Measurements from ENCODE around the gene PTPRN2.
"Not testable (repeated sequence)": the region's sequence is repeated elsewhere in the genome, so short reads cannot be mapped to it uniquely, and the experiment has no call there.

The PTPRN2 gene

GRCh38 chr7:157938211-157938610 lies 649.4 kb downstream of the PTPRN2 start:
- no peak for DNase-seq

DNA sequence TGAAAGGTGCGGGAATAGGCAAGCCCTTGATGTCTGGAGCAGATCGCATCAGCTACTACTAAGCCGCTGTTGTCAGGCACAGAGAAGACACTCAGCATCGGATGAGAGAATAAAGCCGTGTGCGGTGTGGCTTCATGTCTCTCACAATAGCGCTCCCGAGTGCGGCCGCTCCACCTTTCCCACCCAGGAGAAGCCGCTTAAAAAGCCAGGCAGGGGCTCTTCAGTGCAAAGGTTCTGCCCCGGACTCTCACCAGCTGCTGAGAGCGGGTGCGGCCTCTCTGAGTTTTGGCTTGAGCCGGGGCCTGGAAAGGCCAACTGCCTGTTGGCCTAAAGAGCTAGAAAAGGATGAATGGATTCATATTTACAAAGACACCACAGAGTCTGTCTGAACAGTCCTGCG lies 650.2 kb downstream of the PTPRN2 start:
- no peak for DNase-seq

DNA sequence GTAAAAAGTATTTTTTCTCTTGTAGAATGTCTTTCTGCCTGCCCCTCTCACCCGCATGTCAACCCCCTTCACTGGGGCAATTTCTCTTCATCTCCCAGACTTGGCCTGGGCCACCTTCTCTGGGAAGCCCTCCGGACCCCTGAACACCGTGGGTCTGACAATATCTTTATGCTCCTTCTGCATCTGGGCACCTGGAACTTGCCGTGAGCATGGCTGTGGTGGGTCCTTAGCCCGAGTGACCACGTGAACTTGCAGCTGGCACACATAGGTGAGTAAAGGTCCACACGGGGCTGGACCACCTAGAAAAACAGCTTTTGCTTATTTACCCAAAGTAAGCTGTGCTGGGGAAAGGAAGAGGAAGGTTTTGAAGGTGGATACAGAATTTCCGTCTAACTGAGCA lies 650.6 kb downstream of the PTPRN2 start:
- no peak for DNase-seq

DNA sequence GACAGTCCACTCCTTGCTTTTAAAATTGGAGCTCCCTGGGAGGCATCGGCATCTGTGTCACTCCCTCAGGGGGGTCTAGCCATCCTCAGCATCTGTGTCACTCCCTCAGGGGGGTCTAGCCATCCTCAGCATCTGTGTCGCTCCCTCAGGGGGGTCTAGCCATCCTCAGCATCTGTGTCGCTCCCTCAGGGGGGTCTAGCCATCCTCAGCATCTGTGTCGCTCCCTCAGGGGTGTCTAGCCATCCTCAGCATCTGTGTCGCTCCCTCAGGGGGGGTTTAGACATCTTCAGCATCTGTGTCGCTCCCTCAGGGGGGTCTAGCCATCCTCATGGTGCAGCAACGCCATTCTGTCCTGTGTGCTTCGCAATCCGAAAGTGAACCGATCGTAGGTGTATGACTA lies 651.9 kb downstream of the PTPRN2 start:
- not testable (repeated sequence) for DNase-seq

DNA sequence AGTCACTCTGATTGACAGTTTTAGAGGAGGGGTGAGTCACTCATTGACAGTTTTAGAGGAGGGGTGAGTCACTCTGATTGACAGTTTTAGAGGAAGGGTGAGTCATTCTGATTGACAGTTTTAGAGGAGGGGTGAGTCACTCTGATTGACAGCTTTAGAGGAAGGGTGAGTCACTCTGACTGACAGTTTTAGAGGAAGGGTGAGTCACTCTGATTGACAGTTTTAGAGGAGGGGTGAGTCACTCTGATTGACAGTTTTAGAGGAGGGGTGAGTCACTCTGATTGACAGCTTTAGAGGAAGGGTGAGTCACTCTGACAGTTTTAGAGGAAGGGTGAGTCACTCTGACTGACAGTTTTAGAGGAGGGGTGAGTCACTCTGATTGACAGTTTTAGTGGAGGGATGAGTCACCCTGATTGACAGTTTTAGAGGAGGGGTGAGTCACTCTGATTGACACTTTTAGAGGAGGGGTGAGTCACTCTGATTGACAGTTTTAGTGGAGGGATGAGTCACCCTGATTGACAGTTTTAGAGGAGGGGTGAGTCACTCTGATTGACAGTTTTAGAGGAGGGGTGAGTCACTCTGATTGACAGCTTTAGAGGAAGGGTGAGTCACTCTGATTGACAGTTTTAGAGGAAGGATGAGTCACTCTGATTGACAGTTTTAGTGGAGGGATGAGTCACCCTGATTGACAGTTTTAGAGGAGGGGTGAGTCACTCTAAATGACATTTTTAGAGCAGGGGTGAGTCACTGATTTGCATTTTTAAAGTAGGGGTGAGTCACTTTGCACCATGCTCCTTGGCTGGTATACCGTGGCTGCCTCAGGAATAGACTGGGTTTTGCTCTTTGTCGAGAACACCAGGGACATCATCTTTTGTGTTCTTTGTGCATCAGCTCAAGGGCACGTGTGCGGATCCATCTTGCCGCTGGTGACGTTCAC lies 654.1 kb downstream of the PTPRN2 start:
- not testable (repeated sequence) for DNase-seq

DNA sequence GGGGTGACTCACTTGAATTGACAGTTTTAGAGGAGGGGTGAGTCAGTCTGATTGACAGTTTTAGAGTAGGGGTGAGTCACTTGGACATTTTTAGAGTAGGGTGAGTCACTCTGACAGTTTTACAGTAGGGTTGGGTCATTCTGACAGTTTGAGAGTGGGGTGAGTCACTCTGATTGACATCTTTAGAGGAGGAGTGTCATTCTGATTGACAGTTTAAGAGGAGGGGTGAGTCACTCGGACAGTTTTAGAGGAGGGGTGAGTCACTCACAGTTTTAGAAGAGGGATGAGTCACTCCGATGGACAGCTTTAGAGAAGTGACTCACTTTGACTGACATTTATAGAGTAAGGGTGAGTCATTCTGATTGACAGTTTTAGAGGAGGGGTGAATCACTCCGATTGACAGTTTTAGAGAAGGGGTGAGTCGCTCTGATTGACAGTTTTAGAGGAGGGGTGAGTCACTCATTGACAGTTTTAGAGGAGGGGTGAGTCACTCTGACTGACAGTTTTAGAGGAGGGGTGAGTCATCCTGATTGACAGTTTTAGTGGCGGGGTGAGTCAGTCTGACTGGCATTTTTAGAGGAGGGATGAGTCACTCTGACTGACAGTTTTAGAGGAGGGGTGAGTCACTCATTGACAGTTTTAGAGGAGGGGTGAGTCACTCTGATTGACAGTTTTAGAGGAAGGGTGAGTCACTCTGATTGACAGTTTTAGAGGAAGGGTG lies 655.0 kb downstream of the PTPRN2 start:
- DNase-seq: no peak

GRCh38 chr7:157930926-157931466 lies 656.6 kb downstream of the PTPRN2 start:
- no peak for DNase-seq

DNA sequence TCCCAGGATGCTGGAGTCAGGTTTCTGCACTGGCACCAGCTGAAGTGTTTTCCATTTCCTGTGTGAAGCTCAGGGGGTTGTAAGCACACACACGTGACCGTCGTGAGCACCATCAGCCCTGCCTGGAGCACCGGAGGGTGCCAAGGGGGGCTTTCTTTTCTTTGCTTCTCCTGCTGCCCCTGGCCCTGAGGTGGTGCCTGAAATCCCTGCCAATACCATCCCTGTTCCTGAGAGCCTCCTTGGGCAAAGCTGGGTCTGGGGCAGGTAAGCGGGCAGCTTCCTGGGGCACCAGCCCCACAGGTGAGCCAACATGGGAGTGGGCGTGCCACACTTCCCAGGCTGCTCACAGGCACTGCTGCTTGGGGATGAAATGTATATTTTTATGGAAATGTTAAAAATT lies 657.2 kb downstream of the PTPRN2 start:
- DNase-seq: no peak

GRCh38 chr7:157929671-157930070 lies 658.0 kb downstream of the PTPRN2 start:
- no peak for DNase-seq

DNA sequence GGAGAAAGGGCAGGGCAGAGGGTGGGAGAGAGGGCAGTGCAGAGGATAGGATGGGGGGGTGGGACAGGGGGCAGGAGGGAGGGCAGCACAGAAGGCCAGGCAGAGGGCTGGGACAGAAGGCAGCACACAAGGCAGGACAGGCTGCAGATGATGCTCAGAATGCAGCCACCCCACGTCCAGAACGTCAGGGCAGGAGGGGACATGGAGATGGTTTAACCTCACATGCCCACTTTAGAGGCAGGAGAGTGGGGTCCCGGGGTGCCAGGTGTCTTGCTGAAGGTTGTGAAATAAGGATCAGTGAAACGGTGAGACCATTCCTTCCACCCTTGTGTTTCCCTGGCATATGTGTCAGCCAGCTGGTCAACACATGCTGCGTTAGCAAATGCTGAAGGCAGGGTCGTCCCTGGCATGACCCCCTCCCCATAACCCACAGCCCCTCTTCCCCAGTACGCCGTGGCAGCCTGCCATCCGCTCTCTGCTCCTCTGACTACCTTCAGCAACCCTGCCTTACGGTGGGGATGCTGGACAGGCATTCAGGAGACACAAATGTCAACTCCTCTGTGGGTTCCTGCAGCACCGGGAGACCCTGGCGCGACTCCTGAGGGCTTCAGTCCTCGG lies 658.7 kb downstream of the PTPRN2 start:
- DNase-seq: no peak

DNA sequence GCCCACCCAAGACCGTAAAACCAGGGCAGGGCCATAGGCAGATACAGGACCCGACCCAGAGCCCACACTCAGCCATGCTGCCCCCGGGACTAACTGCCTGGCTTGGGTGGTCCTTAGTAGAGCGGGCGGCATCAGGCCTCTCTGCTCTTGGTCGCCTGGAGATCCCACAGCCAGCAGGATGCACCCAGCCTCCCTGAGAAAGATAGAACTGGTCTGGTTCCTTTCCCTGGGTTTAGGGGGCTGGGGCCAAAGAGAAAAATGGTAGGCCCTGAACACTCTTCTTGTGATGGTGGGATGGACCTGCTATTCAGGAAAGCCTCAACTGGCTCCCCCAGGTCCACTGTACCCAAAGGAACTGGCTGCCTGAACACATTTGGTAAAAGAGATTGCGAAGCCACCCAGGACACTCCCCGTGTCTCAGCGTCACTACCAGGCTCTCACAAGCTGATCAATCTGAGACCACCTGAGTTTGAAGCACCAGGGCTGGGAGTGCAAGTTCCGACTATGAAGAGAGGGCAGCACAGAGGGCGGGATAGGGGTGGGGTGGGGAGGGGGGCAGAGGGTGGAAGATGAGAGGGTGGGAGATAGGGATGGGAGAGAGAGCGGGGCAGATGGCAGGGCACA lies 659.3 kb downstream of the PTPRN2 start:
- no peak for DNase-seq

- DNase-seq: no peak
These were observed 660.2 kb downstream of the PTPRN2 start for GRCh38 chr7:157927313-157927925.

- DNase-seq: no peak
These were observed 661.0 kb downstream of the PTPRN2 start for GRCh38 chr7:157926521-157927150.

GRCh38 chr7:157926107-157926506 lies 661.5 kb downstream of the PTPRN2 start:
- no peak for DNase-seq

DNA sequence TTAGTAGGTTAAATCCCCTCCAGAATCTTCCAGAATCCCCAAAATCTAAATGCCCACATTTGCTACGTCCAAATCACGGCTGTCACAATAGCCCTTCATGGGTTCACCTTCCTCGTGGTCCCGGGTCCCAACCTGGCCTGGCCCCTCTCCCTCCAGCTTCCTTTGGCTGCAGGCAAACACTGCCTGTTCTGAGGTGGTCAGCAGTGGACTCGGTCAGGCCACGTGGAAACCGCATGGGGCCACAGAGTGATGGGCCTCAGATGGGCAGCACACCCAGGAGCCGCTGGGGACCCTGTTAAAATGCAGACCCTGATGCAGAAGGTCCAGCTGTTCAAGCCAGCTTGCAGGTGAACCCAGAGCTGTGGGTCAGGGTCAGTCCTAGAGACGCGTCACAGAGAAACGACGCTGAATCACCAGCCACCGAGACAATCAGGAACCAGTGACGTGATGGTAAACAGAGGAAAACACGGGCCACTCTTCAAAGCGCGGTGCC lies 662.2 kb downstream of the PTPRN2 start:
- DNase-seq: no peak

GRCh38 chr7:157923903-157924630 lies 663.6 kb downstream of the PTPRN2 start:
- DNase-seq: no peak

GRCh38 chr7:157922576-157922975 lies 665.0 kb downstream of the PTPRN2 start:
- no peak for DNase-seq

DNA sequence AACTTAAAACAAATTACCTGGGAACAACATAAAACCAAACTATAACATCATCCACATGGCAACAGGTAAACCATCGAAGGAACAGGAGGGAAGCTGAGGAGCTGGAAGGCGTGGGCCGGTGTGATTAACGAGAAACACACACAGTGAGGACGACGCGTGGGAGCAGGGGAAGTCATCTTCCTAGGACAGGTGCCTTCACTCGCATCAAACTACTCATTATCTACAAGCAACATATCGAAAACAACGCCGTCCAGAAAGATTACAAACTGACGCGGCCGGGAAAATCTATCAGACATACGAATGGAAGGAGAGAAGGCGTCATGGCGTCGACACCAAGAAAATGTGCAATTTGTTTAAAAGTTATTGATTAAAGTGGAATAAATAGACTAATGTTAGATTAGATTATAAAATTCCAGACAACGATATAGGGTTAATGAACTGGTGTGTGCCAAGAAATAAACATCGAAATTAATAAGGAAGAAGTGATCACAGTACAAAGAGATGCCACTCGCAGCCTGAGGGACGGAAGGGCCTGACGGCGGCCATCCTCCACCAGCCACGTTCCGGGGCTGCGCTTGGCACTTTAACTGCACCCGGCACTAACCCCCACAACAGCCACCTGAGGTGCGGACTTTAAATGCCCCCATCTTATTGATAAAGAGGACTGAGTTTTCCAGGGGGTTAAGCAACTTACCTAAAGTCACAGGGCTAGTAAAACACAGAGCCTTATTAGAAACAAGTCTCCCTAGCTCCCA lies 669.1 kb downstream of the PTPRN2 start:
- DNase-seq: no peak

DNA sequence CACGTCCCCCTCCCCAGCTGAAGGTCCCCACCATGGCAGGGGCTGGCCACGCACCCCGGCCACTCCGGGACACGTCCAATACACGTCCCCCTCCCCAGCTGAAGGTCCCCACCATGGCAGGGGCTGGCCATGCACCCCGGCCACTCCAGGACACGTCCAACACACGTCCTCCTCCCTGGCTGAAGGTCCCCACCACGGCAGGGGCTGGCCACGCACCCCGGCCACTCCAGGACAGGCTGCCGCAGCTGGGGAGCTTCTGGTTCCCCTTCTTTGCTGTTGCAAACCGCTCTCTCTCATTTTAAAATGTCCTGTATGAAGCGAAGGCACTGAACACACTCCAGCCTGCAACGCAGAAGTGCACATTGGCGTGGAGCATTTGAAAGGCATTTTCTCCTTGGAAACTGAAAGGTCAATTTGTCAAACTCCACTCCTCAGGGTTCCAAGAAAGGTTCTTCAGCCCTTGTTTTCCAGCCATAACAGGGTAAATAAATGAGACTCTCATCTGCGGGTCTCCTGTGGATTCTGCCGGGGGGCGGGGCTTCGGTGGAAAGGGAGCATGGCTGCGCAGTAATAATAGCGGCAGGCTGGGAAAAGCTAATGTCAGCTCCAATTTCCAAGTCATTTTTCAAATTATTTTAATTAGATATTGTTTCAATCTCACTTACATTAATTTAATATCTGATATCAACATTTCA lies 670.5 kb downstream of the PTPRN2 start:
- DNase-seq: no peak
